Myocyte (in vitro differentiated cells): Measurements from ENCODE around the gene KLHDC9. TPM values are rescaled to one million over a fixed set of nuclear protein-coding genes. Genes with fewer than 3 reads are reported as not detected.
A peak's percentile ranks its signal among the peaks of the same experiment; 100 is the strongest.

Source experiments
- DNase-seq: peaks from one replicate; pipeline ENCODE4 v3.0.0-alpha.2; 2012; ENCODE audit warnings: low read depth
- total RNA-seq: library from RNA; depleted of rRNA; stranded (reverse); fragments of >200 nt; gene quantifications from 2 replicates; pipeline ENCODE4 v1.2.3, GENCODE V29; 2014

KLHDC9 gene
- total RNA-seq, 1 donor from 2014 or later: 1.1 TPM

DNA sequence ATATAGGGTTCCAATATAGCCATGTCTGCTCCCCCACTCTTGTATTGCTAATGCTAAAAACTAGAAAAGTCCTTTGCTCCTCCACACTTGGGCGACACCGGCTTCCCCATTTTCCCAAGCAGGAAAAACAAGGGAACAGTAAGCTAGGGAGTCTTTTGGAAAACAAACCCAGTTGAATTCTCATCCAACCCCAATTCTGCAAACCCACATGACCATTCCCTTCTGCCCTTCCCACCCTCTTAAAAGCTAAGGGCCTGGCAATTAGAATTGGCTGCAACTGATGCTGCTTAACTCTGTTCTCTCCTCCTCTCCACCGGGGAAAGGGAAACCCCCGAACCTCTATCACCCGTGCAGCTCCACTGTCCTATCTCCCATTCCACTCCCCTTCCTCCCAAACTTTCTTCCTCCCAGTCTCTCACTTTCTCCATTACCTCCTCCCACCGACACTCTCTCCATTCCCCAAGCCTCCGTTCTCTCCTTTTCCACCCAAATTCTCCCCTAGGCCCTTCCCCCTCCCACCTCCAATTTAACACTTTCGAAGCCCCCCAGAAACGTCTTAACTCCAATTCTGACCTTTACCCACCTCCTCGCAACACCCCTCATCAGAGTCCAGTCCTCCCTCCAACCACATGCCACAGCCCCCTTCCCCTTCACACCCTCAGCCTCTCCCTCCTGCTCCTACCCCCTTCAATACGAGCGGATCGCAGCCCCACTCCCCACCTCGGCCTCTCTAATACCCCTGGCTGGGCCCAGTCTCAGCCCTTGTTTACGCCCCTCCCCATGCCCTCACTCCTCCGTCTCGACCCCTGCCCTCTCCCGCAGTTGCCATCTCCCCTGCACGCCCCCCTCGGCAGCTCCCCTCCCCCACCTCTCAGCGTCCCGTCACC lies 33.6 kb downstream of the KLHDC9 start:
- peak; percentile 53 for DNase-seq

DNA sequence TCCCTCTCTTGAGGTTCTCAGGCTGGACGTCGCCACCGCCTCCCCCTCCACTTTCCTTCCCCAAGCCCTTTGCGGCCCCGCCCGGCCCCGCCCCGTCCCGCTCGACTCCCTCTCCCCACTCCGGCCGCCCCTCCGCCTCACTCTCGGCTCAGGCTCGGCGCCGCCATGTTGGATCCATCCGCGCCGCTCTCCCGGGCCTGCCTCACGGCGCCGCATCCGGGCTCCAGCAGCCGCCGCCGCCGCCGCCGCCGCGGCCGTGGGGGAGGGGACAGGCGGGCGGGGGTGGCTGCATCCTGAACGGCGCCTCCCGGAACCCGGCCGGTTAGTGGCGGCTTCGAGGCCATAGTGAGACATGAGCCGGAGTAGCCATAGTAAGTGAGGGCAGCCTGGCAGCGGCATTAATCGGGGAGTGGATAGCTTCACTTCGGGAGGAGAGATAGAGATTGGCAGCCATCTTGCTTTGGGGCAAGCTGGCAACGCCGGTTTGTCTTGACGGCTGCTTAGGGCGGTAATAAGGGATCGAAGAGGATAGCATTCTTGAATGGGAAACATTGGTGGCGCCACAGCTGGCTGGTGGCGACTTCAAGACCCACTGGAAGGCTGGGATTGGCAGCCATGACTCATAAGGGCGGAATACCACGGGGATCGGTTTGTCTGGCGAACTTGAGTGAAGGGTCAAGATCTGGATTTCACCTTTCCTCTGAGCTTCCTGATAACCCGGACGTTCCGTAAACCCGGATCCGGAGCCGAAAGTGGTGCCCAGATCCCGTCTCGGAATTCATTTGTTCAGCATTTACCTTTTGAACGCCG lies 34.5 kb downstream of the KLHDC9 start, which contains the start of gene DEDD:
Gene DEDD (minus strand): TSS at position 258 of the 810 bp plus-strand sequence. CDS start 8,205 bp downstream, outside the sequence.
- DNase-seq: peak; percentile 97

DNA sequence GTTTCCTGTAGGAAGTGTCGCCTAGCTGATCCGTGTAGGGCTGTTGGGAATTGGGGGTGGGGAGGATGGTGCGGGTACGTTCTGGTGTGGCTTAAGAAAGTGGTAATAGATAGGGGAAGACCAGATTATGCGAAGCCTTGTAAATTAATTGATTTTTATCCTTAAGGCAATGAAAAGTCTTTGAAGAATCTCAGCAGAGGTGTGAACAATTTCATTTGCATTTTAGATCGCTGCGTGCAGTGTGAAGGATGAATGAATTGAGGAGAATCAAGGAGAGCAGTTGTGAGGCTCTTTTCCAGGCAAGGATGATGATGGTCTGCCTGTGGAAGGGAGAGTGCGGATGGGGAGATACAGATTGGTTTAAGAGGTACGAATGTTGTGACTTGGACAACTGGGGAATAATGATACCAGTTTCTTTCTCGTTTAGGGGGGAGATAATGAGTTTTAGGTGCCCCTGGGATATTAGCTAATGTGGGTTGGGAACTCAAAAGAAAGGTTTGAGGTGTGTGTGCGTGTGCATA lies 35.1 kb downstream of the KLHDC9 start:
- no peak for DNase-seq

DNA sequence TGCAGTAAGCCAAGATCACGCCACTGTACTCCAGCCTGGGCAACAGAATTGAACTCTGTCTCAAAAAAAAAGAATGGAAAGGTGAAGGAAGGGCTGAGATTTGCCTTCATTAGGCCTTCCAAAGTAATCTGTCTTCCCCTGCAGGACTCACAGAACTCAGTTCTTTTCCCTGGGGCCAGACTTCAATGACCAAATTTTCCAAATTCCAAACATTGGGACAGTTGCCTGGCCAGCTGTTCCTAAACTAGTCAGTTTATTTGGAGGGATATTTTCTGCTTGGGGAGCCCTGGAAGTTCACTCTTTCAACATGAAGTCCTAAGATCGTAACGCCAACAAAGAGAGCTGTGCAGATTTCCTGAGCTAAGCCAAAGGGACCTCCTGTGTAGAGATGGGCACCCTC lies 39.7 kb downstream of the KLHDC9 start:
- peak; percentile 35 for DNase-seq

DNA sequence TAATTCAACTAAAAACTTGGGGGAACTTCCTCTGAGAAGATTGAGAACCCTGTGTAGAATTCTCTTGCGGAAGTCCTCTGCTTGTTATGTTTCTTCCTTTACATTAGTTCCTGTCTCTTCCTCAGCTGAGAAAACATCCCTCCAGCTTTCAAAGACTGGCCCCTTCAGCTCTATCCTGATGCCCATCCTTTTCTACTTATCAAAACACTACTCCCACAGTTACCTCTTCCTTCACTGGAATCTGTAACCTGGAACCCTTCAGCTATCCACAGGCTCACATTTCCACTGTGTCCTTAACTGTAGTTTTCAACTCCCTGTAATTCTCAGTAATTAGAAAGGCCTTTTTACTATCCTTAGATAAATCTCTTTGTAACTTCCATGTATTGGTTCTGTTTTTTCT lies 40.3 kb downstream of the KLHDC9 start:
- no peak for DNase-seq

DNA sequence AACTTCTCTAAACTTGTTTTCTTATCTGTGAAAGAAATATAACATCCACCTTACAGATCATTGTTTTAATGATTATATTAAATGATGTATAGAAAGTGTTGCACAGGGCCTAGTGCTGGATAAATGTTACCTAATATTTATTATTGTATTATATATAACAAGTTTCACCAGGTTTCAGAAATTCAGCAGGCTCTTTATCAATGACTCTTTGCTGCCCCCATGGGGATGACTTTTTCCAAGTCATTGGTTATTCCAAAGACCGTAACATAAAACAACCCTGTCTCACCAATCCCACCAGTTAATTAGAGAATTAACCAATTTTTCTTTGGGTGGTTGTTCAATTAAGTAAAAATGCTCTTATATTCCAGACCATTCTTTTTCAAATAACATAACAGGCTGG lies 41.6 kb downstream of the KLHDC9 start:
- DNase-seq: peak; percentile 57

DNA sequence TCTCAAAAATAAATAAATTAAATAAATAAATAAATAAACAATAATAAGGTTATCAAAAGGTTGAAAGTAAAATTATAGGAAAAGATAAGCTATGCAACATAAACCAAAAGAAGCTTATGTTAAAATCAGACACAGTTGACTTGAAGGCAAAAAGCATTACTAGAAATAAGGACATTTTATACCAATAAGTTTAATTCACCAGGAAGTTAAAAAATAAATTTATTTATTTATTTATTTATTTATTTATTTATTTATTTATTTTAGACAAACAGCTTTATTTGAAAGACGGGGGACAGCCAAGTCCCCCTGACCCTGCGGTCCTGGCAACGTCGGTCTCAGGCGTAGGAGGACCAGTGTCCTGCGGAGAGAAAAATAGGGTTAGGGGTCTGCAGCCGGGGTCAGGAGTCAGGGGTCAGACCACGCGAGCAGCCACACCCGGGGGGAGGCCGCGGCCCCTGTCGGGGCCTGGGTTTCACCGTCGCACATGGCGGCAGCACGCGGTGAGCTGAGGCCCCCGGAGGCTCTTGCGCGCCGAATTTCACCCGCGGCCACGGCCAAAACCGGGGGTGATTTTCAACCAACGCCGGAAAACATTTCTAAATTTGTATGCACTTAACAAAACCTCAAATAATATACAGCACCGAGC lies 42.7 kb downstream of the KLHDC9 start:
- no peak for DNase-seq

DNA sequence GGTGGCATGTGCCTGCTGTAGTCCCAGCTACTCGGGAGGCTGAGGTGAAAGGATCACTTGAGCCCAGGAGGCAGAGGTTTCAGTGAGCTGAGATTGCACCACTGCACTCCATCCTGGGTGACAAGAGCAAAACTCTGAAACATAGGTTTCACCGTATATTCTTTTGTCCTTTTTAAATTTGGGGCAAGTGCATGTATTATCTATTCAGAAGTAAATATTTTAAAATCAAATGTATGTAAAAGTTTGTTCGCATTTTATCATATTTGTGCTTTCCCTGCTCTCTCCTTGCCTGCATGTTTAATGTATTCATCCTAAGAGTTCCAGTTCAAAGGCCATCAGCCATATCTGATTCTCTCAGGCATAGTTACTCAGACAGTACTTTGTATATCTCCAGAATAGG lies 47.7 kb downstream of the KLHDC9 start:
- no peak for DNase-seq

Other genes with a start within 250 kb of the KLHDC9 start
- gene CD244, start 235.5 kb upstream of the KLHDC9 start, total RNA-seq: not detected in 2 replicates
- gene ITLN1, start 213.2 kb upstream of the KLHDC9 start, total RNA-seq: not detected in 2 replicates
- gene ITLN2, start 143.6 kb upstream of the KLHDC9 start, total RNA-seq: not detected in 2 replicates
- 3.2 and 10.4 TPM in 2 replicates for gene F11R, start 77.2 kb upstream of the KLHDC9 start, total RNA-seq
- 51.7 and 73.4 TPM in 2 replicates for gene TSTD1, start 59.4 kb upstream of the KLHDC9 start, total RNA-seq
- gene USF1, start 52.4 kb upstream of the KLHDC9 start, total RNA-seq: 58.0 and 73.3 TPM in 2 replicates
- gene ARHGAP30, start 28.5 kb upstream of the KLHDC9 start, total RNA-seq: not detected in 2 replicates
- gene NECTIN4, start 8.8 kb upstream of the KLHDC9 start, total RNA-seq: 0.16 TPM in 1 of 2 replicates, not detected in the other
- 53.7 and 64.6 TPM in 2 replicates for gene PFDN2, start 19.7 kb downstream of the KLHDC9 start, total RNA-seq
- 23.6 TPM in 2 replicates for gene NIT1, start 19.7 kb downstream of the KLHDC9 start, total RNA-seq
- 26.8 and 28.8 TPM in 2 replicates for gene DEDD, start 34.3 kb downstream of the KLHDC9 start, total RNA-seq
- gene UFC1, start 55.6 kb downstream of the KLHDC9 start, total RNA-seq: 67.2 and 78.5 TPM in 2 replicates
- gene USP21, start 61.1 kb downstream of the KLHDC9 start, total RNA-seq: 11.1 and 11.5 TPM in 2 replicates
- gene PPOX, start 68.1 kb downstream of the KLHDC9 start, total RNA-seq: 9.4 and 18.5 TPM in 2 replicates
- 32.8 and 34.3 TPM in 2 replicates for gene B4GALT3, start 79.1 kb downstream of the KLHDC9 start, total RNA-seq
- gene ADAMTS4, start 100.7 kb downstream of the KLHDC9 start, total RNA-seq: 19.7 and 22.4 TPM in 2 replicates
- 162 TPM in 2 replicates for gene NDUFS2, start 104.0 kb downstream of the KLHDC9 start, total RNA-seq
- gene FCER1G, start 116.9 kb downstream of the KLHDC9 start, total RNA-seq: not detected in 2 replicates
- gene APOA2, start 125.3 kb downstream of the KLHDC9 start, total RNA-seq: not detected in 2 replicates
- gene TOMM40L, start 127.7 kb downstream of the KLHDC9 start, total RNA-seq: 11.9 and 12.0 TPM in 2 replicates
- gene NR1I3, start 139.8 kb downstream of the KLHDC9 start, total RNA-seq: not detected in 2 replicates
- not detected in 2 replicates for gene PCP4L1, start 160.4 kb downstream of the KLHDC9 start, total RNA-seq
- gene MPZ, start 211.6 kb downstream of the KLHDC9 start, total RNA-seq: 1.7 and 2.8 TPM in 2 replicates
- 17.8 and 40.5 TPM in 2 replicates for gene SDHC, start 216.0 kb downstream of the KLHDC9 start, total RNA-seq